MM.1S (cell line): Measurements from ENCODE around the gene SEMA6B.

ENCODE experiments used
- EZH2 ChIP-seq: fragments of 300-600 bp; sonication (generic); optimal IDR thresholded peaks from 2 replicates; pipeline ENCODE3; 2017; ENCODE audit warnings: low read depth, mild to moderate bottlenecking, antibody characterized with exemption, low read length, mixed read lengths
- TF ChIP-seq, protein P1 (sequence below): fragments of 300-600 bp; sonication (generic); IDR thresholded peaks from 2 replicates; pipeline ENCODE4 v1.5.1; 2016; ENCODE audit warnings: antibody characterized with exemption, low read length, mixed read lengths

GRCh38 chr19:4600082-4600481 is 40.6 kb upstream of the SEMA6B start:
- TF ChIP-seq, protein P1, sequence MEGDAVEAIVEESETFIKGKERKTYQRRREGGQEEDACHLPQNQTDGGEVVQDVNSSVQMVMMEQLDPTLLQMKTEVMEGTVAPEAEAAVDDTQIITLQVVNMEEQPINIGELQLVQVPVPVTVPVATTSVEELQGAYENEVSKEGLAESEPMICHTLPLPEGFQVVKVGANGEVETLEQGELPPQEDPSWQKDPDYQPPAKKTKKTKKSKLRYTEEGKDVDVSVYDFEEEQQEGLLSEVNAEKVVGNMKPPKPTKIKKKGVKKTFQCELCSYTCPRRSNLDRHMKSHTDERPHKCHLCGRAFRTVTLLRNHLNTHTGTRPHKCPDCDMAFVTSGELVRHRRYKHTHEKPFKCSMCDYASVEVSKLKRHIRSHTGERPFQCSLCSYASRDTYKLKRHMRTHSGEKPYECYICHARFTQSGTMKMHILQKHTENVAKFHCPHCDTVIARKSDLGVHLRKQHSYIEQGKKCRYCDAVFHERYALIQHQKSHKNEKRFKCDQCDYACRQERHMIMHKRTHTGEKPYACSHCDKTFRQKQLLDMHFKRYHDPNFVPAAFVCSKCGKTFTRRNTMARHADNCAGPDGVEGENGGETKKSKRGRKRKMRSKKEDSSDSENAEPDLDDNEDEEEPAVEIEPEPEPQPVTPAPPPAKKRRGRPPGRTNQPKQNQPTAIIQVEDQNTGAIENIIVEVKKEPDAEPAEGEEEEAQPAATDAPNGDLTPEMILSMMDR, result no peak
- no peak for TF ChIP-seq EZH2
